Hepatic stellate cell (primary cell): Measurements from ENCODE around the gene ACKR1.

ENCODE experiments used
- DNase-seq: peaks from one replicate; pipeline ENCODE4 v3.0.0; 2011; ENCODE audit warnings: low spot score

The ACKR1 gene

DNA sequence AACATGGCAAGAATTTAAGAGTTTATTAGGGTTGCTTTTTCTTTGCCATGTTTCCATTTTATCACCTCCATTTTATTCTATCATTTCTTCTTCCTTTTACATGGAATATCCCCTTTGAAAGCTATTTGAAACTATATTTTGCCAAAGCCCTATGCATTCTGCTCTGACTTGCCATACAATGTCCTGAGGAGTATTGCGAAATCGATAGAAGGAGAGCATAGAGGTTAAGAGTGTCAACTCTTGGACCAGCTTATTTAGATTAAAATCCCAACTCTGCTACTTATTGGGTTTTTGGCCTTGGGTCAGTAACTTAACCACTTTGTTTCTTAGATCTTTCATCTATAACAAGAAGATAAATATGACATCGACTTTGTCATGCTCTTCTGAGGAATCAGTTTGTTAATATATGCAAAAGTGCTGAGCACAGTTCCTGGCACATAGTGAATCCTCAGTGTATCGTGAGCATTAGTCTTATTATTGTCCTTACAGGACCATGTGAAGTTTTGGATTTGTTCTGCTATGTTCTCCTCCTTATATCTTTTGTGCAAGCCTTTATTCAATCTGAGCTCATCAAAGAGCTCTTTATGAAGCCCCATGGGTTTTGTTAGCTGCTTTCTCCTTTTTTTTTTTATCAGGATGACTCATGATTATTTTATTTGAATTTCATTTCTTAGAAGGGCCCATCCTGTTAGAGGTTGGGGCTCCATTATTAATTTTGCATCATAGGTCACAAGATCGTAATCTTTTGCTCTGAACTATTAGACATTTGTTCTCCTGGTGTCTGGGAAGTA lies 17.6 kb downstream of the ACKR1 start:
- DNase-seq: no peak

DNA sequence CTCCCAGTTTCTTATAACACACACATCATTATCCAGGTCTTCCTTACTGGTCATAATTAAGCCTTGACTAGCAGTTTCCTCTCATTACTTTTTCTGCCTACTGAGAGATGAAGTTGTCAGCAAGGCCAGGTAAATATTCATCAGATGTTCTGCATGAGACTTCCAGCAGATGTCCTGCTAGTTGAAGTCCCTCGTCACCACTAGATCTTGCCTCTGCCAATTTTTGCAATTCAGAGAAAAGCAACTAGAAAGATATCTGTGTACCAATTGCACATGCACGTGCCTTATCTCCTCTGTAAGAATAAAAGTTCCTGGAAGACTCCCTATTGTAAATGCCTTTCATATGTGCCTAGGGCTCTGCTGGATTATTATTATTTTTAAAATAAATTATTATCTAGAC lies 18.3 kb downstream of the ACKR1 start:
- no peak for DNase-seq

- DNase-seq: no peak
Observed at GRCh38 chr1:159228554-159228953, 23.9 kb downstream of the ACKR1 start.

- DNase-seq: no peak
Observed at GRCh38 chr1:159229260-159229885, 24.7 kb downstream of the ACKR1 start.

GRCh38 chr1:159229896-159230295 lies 25.2 kb downstream of the ACKR1 start:
- DNase-seq: no peak

DNA sequence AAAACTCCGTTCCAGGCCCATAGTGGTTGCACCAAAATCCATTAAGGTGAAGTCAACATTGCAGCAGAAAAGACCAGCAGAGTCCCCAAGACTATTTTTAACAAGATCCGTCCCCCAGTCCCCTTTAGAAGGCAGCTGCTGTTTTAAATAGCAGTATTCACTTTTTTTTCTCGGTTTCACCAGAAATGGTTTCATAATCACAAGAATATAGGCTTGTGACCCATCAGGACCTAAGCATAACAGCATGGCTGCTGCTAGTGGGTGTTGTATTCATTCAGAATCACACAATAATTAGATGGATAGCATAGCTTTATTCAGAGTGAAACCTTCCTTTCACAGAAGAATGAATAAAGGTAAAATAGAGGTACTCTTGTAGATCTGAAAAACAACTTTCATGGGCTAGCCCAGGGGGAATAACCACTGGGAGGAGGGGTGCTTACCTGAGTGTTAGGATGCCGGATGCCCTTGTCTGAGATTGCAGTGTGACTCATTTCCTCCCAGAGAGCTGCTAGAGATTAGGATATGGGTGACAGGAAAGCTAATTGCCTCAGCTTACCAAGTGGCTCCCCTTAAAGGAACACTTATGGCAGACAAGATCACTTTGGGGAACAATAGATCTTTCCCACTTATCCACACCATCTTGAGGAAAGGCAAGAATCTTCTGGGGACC lies 35.0 kb downstream of the ACKR1 start:
- DNase-seq: no peak

DNA sequence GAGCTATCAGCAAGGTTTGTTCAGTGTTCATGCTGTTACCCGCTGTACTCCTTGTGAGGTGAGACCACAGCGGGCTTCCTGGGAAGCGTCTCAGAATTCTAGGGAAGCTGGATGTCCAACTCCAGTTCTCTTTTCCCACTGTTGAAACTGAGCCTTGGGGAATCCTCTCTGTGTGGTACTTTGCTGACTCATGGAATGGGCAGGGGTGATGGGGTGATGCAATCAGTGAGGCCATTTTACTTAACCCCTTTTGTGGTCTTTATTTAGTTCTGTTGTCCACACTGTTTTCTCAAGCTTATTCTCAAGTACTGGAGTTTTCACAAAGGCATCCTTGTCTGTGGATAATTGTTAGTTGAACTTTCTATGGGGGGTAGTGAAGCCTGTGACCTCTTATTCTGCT lies 42.6 kb downstream of the ACKR1 start:
- DNase-seq: no peak

DNA sequence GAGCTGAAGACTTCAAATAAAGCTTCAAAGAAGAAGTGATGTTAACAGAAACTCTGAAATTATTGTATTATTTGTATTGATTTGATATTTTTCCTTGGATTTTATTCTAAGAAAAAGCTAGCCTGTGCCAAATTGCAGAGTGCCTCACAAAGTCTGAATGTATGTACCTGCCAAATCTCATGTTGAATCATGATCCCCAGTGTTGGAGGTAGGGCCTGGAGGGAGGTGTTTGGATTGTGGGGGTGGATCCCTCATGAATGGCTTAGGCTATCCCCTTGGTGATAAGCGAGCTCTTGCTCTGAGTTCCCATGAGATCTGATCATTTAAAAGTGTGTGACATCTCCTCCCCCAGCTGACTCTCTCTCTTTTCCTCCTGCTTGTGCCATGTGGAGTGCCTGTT lies 43.6 kb downstream of the ACKR1 start:
- DNase-seq: no peak

- no peak for DNase-seq
Observed at GRCh38 chr1:159250638-159251216, 46.1 kb downstream of the ACKR1 start.
